A673 (cell line): ENCODE results near the gene EDIL3. TPM values are rescaled to one million over a fixed set of nuclear protein-coding genes. Genes with fewer than 3 reads are reported as not detected.

ENCODE experiments used
- BruUV-seq: library from RNA; stranded (reverse); fragments of 400-500 nt; replicated peaks from 2 replicates; lab custom pipeline; 2021; lab: Mats Ljungman, UMichigan
- CTCF ChIA-PET: fragments of 300-600 bp; sonication (Branson Sonifier 250); formaldehyde crosslinking; loops from one replicate; lab custom pipeline; 2022; ENCODE audit warnings: antibody characterized with exemption; lab: Charles Lee
- POLR2A ChIA-PET: fragments of 300-600 bp; sonication (Branson Sonifier 250); formaldehyde crosslinking; loops from one replicate; lab custom pipeline; 2022; ENCODE audit warnings: antibody characterized with exemption; ENCODE audit not compliant: low non-redundant PET; lab: Charles Lee
- DNase-seq: peaks from one replicate; pipeline ENCODE4 v3.0.0-alpha.2; 2015; ENCODE audit warnings: low spot score
- H3K27ac ChIP-seq: fragments of 200-600 bp; sonication (generic); 2 replicates; pipeline ENCODE4 v1.5.1; 2016; ENCODE audit warnings: mixed run types, low read depth, mild to moderate bottlenecking, mixed read lengths, antibody characterized with exemption, low read length; ENCODE audit not compliant: poor library complexity, severe bottlenecking
- H3K27me3 ChIP-seq: fragments of 200-600 bp; sonication (generic); replicated peaks from 2 replicates; pipeline ENCODE4 v1.6.1; 2017; ENCODE audit warnings: mixed run types, low read depth, mild to moderate bottlenecking, mixed read lengths, antibody characterized with exemption, low read length; ENCODE audit not compliant: insufficient read depth, poor library complexity
- H3K36me3 ChIP-seq: fragments of 200-600 bp; sonication (generic); 2 replicates; pipeline ENCODE4 v1.6.1; 2016; ENCODE audit warnings: mixed run types, mild to moderate bottlenecking, mixed read lengths, antibody characterized with exemption, low read length; ENCODE audit not compliant: insufficient read depth, poor library complexity, severe bottlenecking
- H3K4me1 ChIP-seq: fragments of 200-600 bp; sonication (generic); 2 replicates; pipeline ENCODE4 v1.6.1; 2017; ENCODE audit warnings: mixed run types, mild to moderate bottlenecking, mixed read lengths, antibody characterized with exemption, low read length; ENCODE audit not compliant: insufficient read depth, poor library complexity, severe bottlenecking
- H3K4me3 ChIP-seq: fragments of 200-600 bp; sonication (generic); 2 replicates; pipeline ENCODE4 v1.5.1; 2016; ENCODE audit warnings: low read depth, mixed run types, mild to moderate bottlenecking, mixed read lengths, low read length; ENCODE audit not compliant: poor library complexity, severe bottlenecking
- H3K9me3 ChIP-seq: fragments of 200-600 bp; sonication (generic); 2 replicates; pipeline ENCODE4 v1.6.1; 2016; ENCODE audit warnings: mixed run types, low read depth, mild to moderate bottlenecking, mixed read lengths, antibody characterized with exemption, low read length; ENCODE audit not compliant: poor library complexity, severe bottlenecking
- CTCF ChIP-seq: fragments of 300-800, 200-600 bp; sonication (generic); conservative IDR thresholded peaks from 2 replicates; pipeline ENCODE4 v1.5.1; 2017; ENCODE audit warnings: low read depth, mild to moderate bottlenecking, antibody characterized with exemption, low read length, moderate library complexity, mixed read lengths
- EZH2 ChIP-seq: fragments of 200-600 bp; sonication (generic); IDR thresholded peaks from 2 replicates; pipeline ENCODE4 v1.6.1; 2017; ENCODE audit warnings: borderline replicate concordance, low read depth, mild to moderate bottlenecking, mixed read lengths, antibody characterized with exemption, low read length; ENCODE audit not compliant: poor library complexity, severe bottlenecking
- intact Hi-C: fragments of 100-400 bp; cut with micrococcal nuclease; formaldehyde crosslinking; loops from one replicate; pipeline ENCODE4 v1.10.0; 2022; ENCODE audit not compliant: unreplicated experiment
- total RNA-seq: library from RNA; stranded (reverse); gene quantifications from 2 replicates; pipeline ENCODE4 v1.2.3, GENCODE V29; 2021

EDIL3 gene
- total RNA-seq, 1 experiment from 2014 or later = 4.6 TPM

- no peak for TF ChIP-seq EZH2
- TF ChIP-seq CTCF = no peak
- no peaks in the 10 kb centered on the region for H3K9me3 ChIP-seq
- intact Hi-C loops = no loop called here
- ChIA-PET POLR2A (no interaction called here), CTCF (no interaction called here)
- H3K27me3 ChIP-seq = no peaks in the 10 kb centered on the region
- no TSS peak for BruUV-seq
- no peak overlapping the region for H3K27ac ChIP-seq
- no peak overlapping the region for H3K4me3 ChIP-seq
- H3K36me3 ChIP-seq = no peaks in the 10 kb centered on the region
- no peaks in the 10 kb centered on the region for H3K4me1 ChIP-seq
- no peak for DNase-seq
Observed at GRCh38 chr5:83914662-83915418, 469.8 kb downstream of the EDIL3 start.

GRCh38 chr5:83914199-83914598 is 470.5 kb downstream of the EDIL3 start:
- H3K4me1 ChIP-seq = no peaks in the 10 kb centered on the region
- ChIA-PET CTCF (no interaction called here), POLR2A (no interaction called here)
- intact Hi-C loops = no loop called here
- H3K36me3 ChIP-seq = no peaks in the 10 kb centered on the region
- no peaks in the 10 kb centered on the region for H3K9me3 ChIP-seq
- TF ChIP-seq EZH2 (no peak), CTCF (no peak)
- no peak for DNase-seq
- no peaks in the 10 kb centered on the region for H3K27me3 ChIP-seq
- H3K4me3 ChIP-seq = no peak overlapping the region
- no TSS peak for BruUV-seq
- no peak overlapping the region for H3K27ac ChIP-seq

- no peak for DNase-seq
- Histone ChIP-seq H3K36me3 (no peaks in the 10 kb centered on the region), H3K9me3 (no peaks in the 10 kb centered on the region), H3K4me3 (no peak overlapping the region), H3K27ac (no peak overlapping the region), H3K4me1 (no peaks in the 10 kb centered on the region), H3K27me3 (no peaks in the 10 kb centered on the region)
- TF ChIP-seq CTCF = no peak
- ChIA-PET POLR2A (no interaction called here), CTCF (no interaction called here)
- intact Hi-C loops = no loop called here
- no TSS peak for BruUV-seq
Observed at GRCh38 chr5:83913593-83913992, 471.1 kb downstream of the EDIL3 start.
